ENCODE results near the gene NEURL2. TPM values are rescaled to one million over a fixed set of nuclear protein-coding genes. Genes with fewer than 3 reads are reported as not detected.

NEURL2 gene
- total RNA-seq, 1 experiment from 2014 or later: 2.3 TPM

GRCh38 chr20:45912344-45912682, 21.3 kb upstream of the NEURL2 start:
- ChIA-PET CTCF (no interaction called here), POLR2A (ENCODE audit: unreplicated experiment) (interaction anchor here (0.5 kb wide), 1 partner anchor 23 kb away, joined by 5 read pairs; no protein-coding TSS in a partner anchor)
- H3K36me3 ChIP-seq (ENCODE audit: low read depth, low read length): no peaks in the 10 kb centered on the region
- peak overlapping the region; percentile 53 for H2AFZ ChIP-seq (ENCODE audit: low read length)
- no peaks in the 10 kb centered on the region for H3K9me3 ChIP-seq (ENCODE audit: low read length)
- H3K9ac ChIP-seq (ENCODE audit: low read length): peak overlapping the region; percentile 63
- peak overlapping the region; percentile 65 for H3K4me3 ChIP-seq (ENCODE audit: low read length)
- no peak for TF ChIP-seq EZH2phosphoT487 (IDR thresholded peaks at IDR 0.05; ENCODE audit: borderline replicate concordance, low read length)
- TF ChIP-seq CTCF (conservative IDR thresholded peaks at IDR 0.05; ENCODE audit: low read depth, low read length): no peak
- no peak for TF ChIP-seq EZH2 (IDR thresholded peaks at IDR 0.05; ENCODE audit: low read length, unreplicated experiment)
- peak overlapping the region; percentile 84 for H3K4me2 ChIP-seq (ENCODE audit: low read length)
- 0 out of 2 replicates have a peak, but pooled peaks cover 9% of the 10 kb centered on the region for H3K4me1 ChIP-seq (ENCODE audit: insufficient read depth, low read length)
- intact Hi-C loops (cut with micrococcal nuclease): no loop called here
- H3K9me2 ChIP-seq (replicated peaks; ENCODE audit: low read length): no peaks in the 10 kb centered on the region
- DNase-seq (no peak), ATAC-seq (no peak)
- H3K27me3 ChIP-seq (ENCODE audit: low read length): no peaks in the 10 kb centered on the region
- no peaks in the 10 kb centered on the region for H3F3A ChIP-seq (ENCODE audit: low read length, unreplicated experiment)
- no peaks in the 10 kb centered on the region for H3K79me2 ChIP-seq (ENCODE audit: low read length)
- H3K27ac ChIP-seq (ENCODE audit: low read length): no peak overlapping the region
- BruUV-seq (replicated peaks): no TSS peak
- no peaks in the 10 kb centered on the region for H4K20me1 ChIP-seq (ENCODE audit: low read length)

- Histone ChIP-seq H4K20me1 (ENCODE audit: low read length) (no peaks in the 10 kb centered on the region), H3K79me2 (ENCODE audit: low read length) (no peaks in the 10 kb centered on the region), H3K9ac (ENCODE audit: low read length) (peak within 1 kb of the TSS; percentile 63), H3K27me3 (ENCODE audit: low read length) (no peaks in the 10 kb centered on the region), H3K9me3 (ENCODE audit: low read length) (no peaks in the 10 kb centered on the region), H3K36me3 (ENCODE audit: low read depth, low read length) (no peaks in the 10 kb centered on the region), H3K27ac (ENCODE audit: low read length) (peak within 1 kb of the TSS; percentile 35), H3K4me2 (ENCODE audit: low read length) (peak within 1 kb of the TSS; percentile 84), H3K9me2 (replicated peaks; ENCODE audit: low read length) (no peaks in the 10 kb centered on the region), H2AFZ (ENCODE audit: low read length) (peak within 1 kb of the TSS; percentile 53), H3K4me1 (ENCODE audit: insufficient read depth, low read length) (0 out of 2 replicates have a peak, but pooled peaks cover 9% of the 10 kb centered on the region), H3K4me3 (ENCODE audit: low read length) (peak within 1 kb of the TSS; percentile 65), H3F3A (ENCODE audit: low read length, unreplicated experiment) (no peaks in the 10 kb centered on the region)
- intact Hi-C loops (cut with micrococcal nuclease): no loop called here
- ChIA-PET CTCF (interaction anchor here (0.5 kb wide), 1 partner anchor 76 kb away, joined by 3 read pairs; no protein-coding TSS in a partner anchor), POLR2A (ENCODE audit: unreplicated experiment) (interaction anchor here (0.5 to 0.7 kb wide), 4 partner anchors 24 to 100 kb away, joined by 3 to 10 read pairs (median 6); no protein-coding TSS in a partner anchor)
- peak; percentile 38 for DNase-seq
- peak; percentile 27 for ATAC-seq
- TF ChIP-seq CTCF (conservative IDR thresholded peaks at IDR 0.05; ENCODE audit: low read depth, low read length) (no peak), EZH2phosphoT487 (IDR thresholded peaks at IDR 0.05; ENCODE audit: borderline replicate concordance, low read length) (no peak), EZH2 (IDR thresholded peaks at IDR 0.05; ENCODE audit: low read length, unreplicated experiment) (no peak)
- TSS peak; percentile 98 for BruUV-seq (replicated peaks)
Measured at GRCh38 chr20:45911486-45912343, 20.7 kb upstream of the NEURL2 start, which contains the start of gene PLTP. PLTP (minus strand) TSS chr20:45912155; CDS start chr20:45911452, 703 bp downstream.
